ENCODE measurements around the gene RHD.
"Not testable (repeated sequence)": the region's sequence is repeated elsewhere in the genome, so short reads cannot be mapped to it uniquely, and the experiment has no call there.

Gene RHD

GRCh38 chr1:25272238-25272637, at the start of gene RHD:
RHD (plus strand) TSS chr1:25272509; CDS start chr1:25272548, 39 bp downstream.
- not testable (repeated sequence) for DNase-seq

GRCh38 chr1:25222606-25223005, 49.7 kb upstream of the RHD start:
- DNase-seq = no peak

- no peak for DNase-seq
Observed at GRCh38 chr1:25223471-25223870, 48.8 kb upstream of the RHD start.

GRCh38 chr1:25232027-25232865, 40.1 kb upstream of the RHD start, which contains the start of gene SYF2:
SYF2 (minus strand) TSS chr1:25232502; CDS start chr1:25232467, 35 bp downstream.
- DNase-seq = peak; percentile 90

GRCh38 chr1:25232866-25233784, 39.2 kb upstream of the RHD start:
- DNase-seq = peak; percentile 74

GRCh38 chr1:25235411-25235810, 36.9 kb upstream of the RHD start:
- not testable (repeated sequence) for DNase-seq

GRCh38 chr1:25236261-25236660, 36.0 kb upstream of the RHD start:
- not testable (repeated sequence) for DNase-seq

- DNase-seq = no peak
Observed at GRCh38 chr1:25238046-25238445, 34.3 kb upstream of the RHD start.

GRCh38 chr1:25239681-25240541, 32.4 kb upstream of the RHD start:
- DNase-seq = peak; percentile 96

- no peak for DNase-seq
Observed at GRCh38 chr1:25243907-25244306, 28.4 kb upstream of the RHD start.

GRCh38 chr1:25245393-25245792, 26.9 kb upstream of the RHD start:
- no peak for DNase-seq

- DNase-seq = no peak
Observed at GRCh38 chr1:25245809-25246599, 26.3 kb upstream of the RHD start.

GRCh38 chr1:25246600-25247023, 25.7 kb upstream of the RHD start:
- peak; percentile 24 for DNase-seq

GRCh38 chr1:25247024-25247828, 25.1 kb upstream of the RHD start, which contains the start of gene RSRP1:
RSRP1 (minus strand) TSS chr1:25247454; CDS start chr1:25246963, 491 bp downstream.
- peak; percentile 100 for DNase-seq

- DNase-seq = no peak
Observed at GRCh38 chr1:25247829-25248754, 24.2 kb upstream of the RHD start.

- DNase-seq = no peak
Observed at GRCh38 chr1:25253911-25254310, 18.4 kb upstream of the RHD start.

GRCh38 chr1:25255706-25256577, 16.4 kb upstream of the RHD start:
- DNase-seq = no peak

- no peak for DNase-seq
Observed at GRCh38 chr1:25256578-25256965, 15.7 kb upstream of the RHD start.

Data from stimulated activated CD4-positive, alpha-beta T cell treated with anti-CD3 and anti-CD28 coated beads, Interleukin-1b, Interleukin-23, amount 100 ng/mL, for 48 hours (primary cell).